Lung (tissue), 12 donors: ENCODE results near the gene VTCN1. TPM values are rescaled to one million over a fixed set of nuclear protein-coding genes. Genes with fewer than 3 reads are reported as not detected.

Experiments used
- ATAC-seq: fragments of 200-7000 bp; cut with Tn5 transposase; one replicate; pipeline ENCODE4 v1.9.1; 2020; ENCODE audit warnings: moderate number of reproducible peaks; ENCODE audit not compliant: insufficient read depth, low FRiP score
- DNase-seq, 3 donors: peaks; one replicate each; pipeline ENCODE4 v3.0.0-alpha.2; 2013 to 2017
- H3K27ac ChIP-seq, 2 donors: one replicate each; pipeline ENCODE4 v1.5.1; 2013; ENCODE audit warnings: mild to moderate bottlenecking in 2 of 2, moderate library complexity in 2 of 2, control low read depth in 1 of 2, inconsistent platforms in 1 of 2, low read depth in 1 of 2, low read length in 1 of 2
- H3K27me3 ChIP-seq, 3 donors: one replicate each; pipeline ENCODE4 v1.5.1; 2013; ENCODE audit warnings: low read length in 2 of 3; ENCODE audit not compliant: control insufficient read depth in 3 of 3, insufficient read depth in 3 of 3
- H3K36me3 ChIP-seq, 4 donors: one replicate each; pipeline ENCODE4 v1.5.1; 2013; ENCODE audit warnings: low read length in 4 of 4, mild to moderate bottlenecking in 1 of 4, moderate library complexity in 1 of 4; ENCODE audit not compliant: control insufficient read depth in 4 of 4, insufficient read depth in 4 of 4
- H3K4me1 ChIP-seq, 5 donors: one replicate each; pipeline ENCODE4 v1.5.1; 2013; ENCODE audit warnings: low read length in 5 of 5, mild to moderate bottlenecking in 2 of 5, moderate library complexity in 1 of 5; ENCODE audit not compliant: control insufficient read depth in 5 of 5, insufficient read depth in 5 of 5
- H3K4me3 ChIP-seq: one replicate; pipeline ENCODE4 v1.5.1; 2013; ENCODE audit warnings: mild to moderate bottlenecking, control low read depth, moderate library complexity
- H3K9ac ChIP-seq, 2 donors: one replicate each; pipeline ENCODE4 v1.5.1; 2013; ENCODE audit warnings: low read length in 2 of 2, control low read depth in 1 of 2; ENCODE audit not compliant: insufficient read depth in 1 of 2
- H3K9me3 ChIP-seq, 4 donors: one replicate each; pipeline ENCODE4 v1.5.1; 2013; ENCODE audit warnings: low read length in 3 of 4, mild to moderate bottlenecking in 1 of 4, moderate library complexity in 1 of 4; ENCODE audit not compliant: control insufficient read depth in 4 of 4, insufficient read depth in 3 of 4
- CTCF ChIP-seq: IDR thresholded peaks from 2 replicates; pipeline ENCODE4 v1.5.1; 2012; ENCODE audit warnings: mild to moderate bottlenecking; ENCODE audit errors: control extremely low read depth, extremely low read depth
- WGBS, 2 donors: extraction: QIAGEN DNeasy Blood & Tissue Kit; methylation state at CpG; one replicate each; pipeline ENCODE4 v1.1.7; 2013; 5-methylcytosine and 5-hydroxymethylcytosine counted together
- polyA plus RNA-seq, 2 donors: library from polyadenylated mRNA; stranded (reverse); fragments of 200-250 nt; gene quantifications; one replicate each; pipeline ENCODE4 v1.2.1, GENCODE V29; 2013
- total RNA-seq, 2 donors: library from RNA; depleted of rRNA in 1 of 2; stranded (reverse); fragments of >200 nt in 1 of 2; gene quantifications; one replicate each; pipeline ENCODE4 v1.2.1, GENCODE V29; 2014 to 2021
- donor health status: control.
- donor health status: control.
- donor health status: Bipolar disorder and iron deficiency.
- donor health status: healthy.
- donor health status: DM: yes; HTN: yes; CAD: no.

VTCN1 gene
- total and polyA plus RNA-seq, 4 donors = 0.45 to 3.9 (median 1.9) TPM

- WGBS, 2 donors = 73 to 82% methylated on average over 8 of the region's 8 CpGs
- peak overlapping the region in 1 of 2 donors; percentile 22 for H3K27ac ChIP-seq
- H3K9me3 ChIP-seq = no peaks in the 10 kb centered on the region
- DNase-seq (no peak), ATAC-seq (no peak)
- no peak for TF ChIP-seq CTCF
- no peaks in the 10 kb centered on the region for H3K27me3 ChIP-seq
- no peak overlapping the region for H3K9ac ChIP-seq
- H3K4me1 ChIP-seq = no peaks in the 10 kb centered on the region
- no peaks in the 10 kb centered on the region for H3K36me3 ChIP-seq
- H3K4me3 ChIP-seq = no peak overlapping the region
Observed at GRCh38 chr1:117146575-117147340, 64.0 kb downstream of the VTCN1 start.

- DNase-seq (no peak), ATAC-seq (no peak)
- no peak for TF ChIP-seq CTCF
- 86 to 93% methylated on average over 2 of the region's 2 CpGs for WGBS, 2 donors
- Histone ChIP-seq H3K27ac (no peak overlapping the region), H3K4me1 (no peaks in the 10 kb centered on the region), H3K4me3 (no peak overlapping the region), H3K36me3 (no peaks in the 10 kb centered on the region), H3K9ac (no peak overlapping the region), H3K27me3 (no peaks in the 10 kb centered on the region), H3K9me3 (no peaks in the 10 kb centered on the region)
Observed at GRCh38 chr1:117146072-117146471, 64.7 kb downstream of the VTCN1 start.

- H3K27ac ChIP-seq = no peak overlapping the region
- no peak overlapping the region for H3K4me3 ChIP-seq
- no peaks in the 10 kb centered on the region for H3K36me3 ChIP-seq
- no peaks in the 10 kb centered on the region for H3K27me3 ChIP-seq
- H3K9me3 ChIP-seq = no peaks in the 10 kb centered on the region
- ATAC-seq (no peak), DNase-seq (no peak)
- TF ChIP-seq CTCF = no peak
- WGBS, 2 donors = 89 to 92% methylated on average over 3 of the region's 3 CpGs
- no peaks in the 10 kb centered on the region for H3K4me1 ChIP-seq
- no peak overlapping the region for H3K9ac ChIP-seq
Observed at GRCh38 chr1:117143871-117144270, 66.9 kb downstream of the VTCN1 start.

- no peak overlapping the region for H3K4me3 ChIP-seq
- H3K36me3 ChIP-seq = no peaks in the 10 kb centered on the region
- H3K27me3 ChIP-seq = no peaks in the 10 kb centered on the region
- H3K9me3 ChIP-seq = no peaks in the 10 kb centered on the region
- no peak for ATAC-seq
- no peaks in the 10 kb centered on the region for H3K4me1 ChIP-seq
- H3K27ac ChIP-seq = no peak overlapping the region
- TF ChIP-seq CTCF = no peak
- peak in 1 of 3 donors; percentile 20 for DNase-seq
- H3K9ac ChIP-seq = no peak overlapping the region
Observed at GRCh38 chr1:117143172-117143571, 67.6 kb downstream of the VTCN1 start.
